Measurements from ENCODE around the gene STMN3. TPM values are rescaled to one million over a fixed set of nuclear protein-coding genes. Genes with fewer than 3 reads are reported as not detected.
"Not testable (repeated sequence)": the region's sequence is repeated elsewhere in the genome, so short reads cannot be mapped to it uniquely, and the experiment has no call there.

Gene STMN3
- total and polyA plus RNA-seq, 8 donors = 12.6 to 47.0 (median 34.4) TPM

- Histone ChIP-seq H3K36me3 (peaks cover 0 to 30% of the 10 kb centered on the region in 2 donors), H3K27me3 (no peaks in the 10 kb centered on the region), H3K4me1 (peaks cover 0 to 16% of the 10 kb centered on the region in 2 donors), H3K27ac (no peak overlapping the region), H3K9me3 (no peaks in the 10 kb centered on the region), H3K4me3 (no peak overlapping the region)
- ATAC-seq = peak; percentile 50
- DNase-seq = peak in 1 of 4 donors; percentile 46
- TF ChIP-seq CTCF (IDR thresholded peaks at IDR 0.05) = no peak
- intact Hi-C loops (cut with DNase I) = no loop called here
Measured at GRCh38 chr20:63606686-63607085, 46.5 kb downstream of the STMN3 start.

GRCh38 chr20:63602321-63602720 lies 50.9 kb downstream of the STMN3 start:
- Histone ChIP-seq H3K36me3 (peaks cover 0 to 74% of the 10 kb centered on the region in 2 donors), H3K4me3 (no peak overlapping the region), H3K4me1 (peaks cover 0 to 4% of the 10 kb centered on the region in 2 donors), H3K27me3 (no peaks in the 10 kb centered on the region), H3K9me3 (no peaks in the 10 kb centered on the region), H3K27ac (no peak overlapping the region)
- no peak for TF ChIP-seq CTCF (IDR thresholded peaks at IDR 0.05)
- DNase-seq (peak in 1 of 4 donors; percentile 13), ATAC-seq (no peak)
- intact Hi-C loops (cut with DNase I) = no loop called here

GRCh38 chr20:63601679-63602078 lies 51.5 kb downstream of the STMN3 start:
- H3K4me1 ChIP-seq; H3K27me3 ChIP-seq; H3K9me3 ChIP-seq; intact Hi-C loops (cut with DNase I); ATAC-seq; H3K27ac ChIP-seq; H3K4me3 ChIP-seq: not testable (repeated sequence)
- H3K36me3 ChIP-seq = peaks cover 0 to 79% of the 10 kb centered on the region in 2 donors
- peak in 1 of 4 donors; percentile 27 for DNase-seq

- Histone ChIP-seq H3K27me3 (no peaks in the 10 kb centered on the region), H3K4me3 (no peak overlapping the region), H3K9me3 (no peaks in the 10 kb centered on the region), H3K4me1 (no peaks in the 10 kb centered on the region), H3K27ac (no peak overlapping the region), H3K36me3 (peaks cover 0 to 97% of the 10 kb centered on the region in 2 donors)
- no peak for TF ChIP-seq CTCF (IDR thresholded peaks at IDR 0.05)
- intact Hi-C loops (cut with DNase I) = no loop called here
- DNase-seq (peak in 1 of 4 donors; percentile 30), ATAC-seq (no peak)
Measured at GRCh38 chr20:63599396-63600050, 53.7 kb downstream of the STMN3 start.

GRCh38 chr20:63598479-63599395 lies 54.5 kb downstream of the STMN3 start:
- H3K27ac ChIP-seq = no peak overlapping the region
- TF ChIP-seq CTCF (IDR thresholded peaks at IDR 0.05) = no peak
- peaks cover 0 to 98% of the 10 kb centered on the region in 2 donors for H3K36me3 ChIP-seq
- intact Hi-C loops (cut with DNase I) = no loop called here
- H3K9me3 ChIP-seq = no peaks in the 10 kb centered on the region
- no peak for ATAC-seq
- no peaks in the 10 kb centered on the region for H3K4me1 ChIP-seq
- H3K27me3 ChIP-seq = no peaks in the 10 kb centered on the region
- H3K4me3 ChIP-seq = no peak overlapping the region
- peak in 1 of 4 donors; percentile 28 for DNase-seq

Measured in left lung (tissue), 10 donors.